DOHH2 (cell line): Measurements from ENCODE around the gene ALDH1L2.

Experiments
- CTCF ChIP-seq: fragments of 200-600 bp; sonication (generic); IDR thresholded peaks from one replicate; pipeline ENCODE4 v1.5.1; 2014; ENCODE audit warnings: antibody characterized with exemption, mild to moderate bottlenecking, low read depth, low read length; ENCODE audit not compliant: poor library complexity, severe bottlenecking
- EZH2phosphoT487 ChIP-seq: fragments of 200-600 bp; sonication (generic); IDR thresholded peaks from 2 replicates; pipeline ENCODE4 v1.6.1; 2017; ENCODE audit warnings: borderline replicate concordance, mild to moderate bottlenecking, antibody characterized with exemption, low read length, moderate library complexity, mixed read lengths

- TF ChIP-seq CTCF (no peak), EZH2phosphoT487 (no peak)
These were observed 108.5 kb downstream of the ALDH1L2 start for GRCh38 chr12:104975587-104976343.
